Gastrocnemius medialis (tissue), 4 donors: ENCODE measurements around the gene XPC.

Experiments
- POLR2A ChIP-seq, 2 donors: fragments of 450-650 bp; IDR thresholded peaks; one replicate each; pipeline ENCODE4 v1.6.1; 2017; ENCODE audit warnings: antibody characterized with exemption in 2 of 2, mild to moderate bottlenecking in 2 of 2, moderate library complexity in 2 of 2
- TF ChIP-seq, protein P1 (sequence below), 5 experiments: fragments of 450-650 bp in 3 of 5; fragments of 200-600 bp in 2 of 5; sonication (generic) in 2 of 5; IDR thresholded peaks in 4 of 5; conservative IDR thresholded peaks in 1 of 5; 1 replicate in 4 of 5; 2 replicates in 1 of 5; pipeline ENCODE4 v1.5.1; 2016 to 2019; ENCODE audit warnings: antibody characterized with exemption in 5 of 5, mild to moderate bottlenecking in 3 of 5, moderate library complexity in 3 of 5

DNA sequence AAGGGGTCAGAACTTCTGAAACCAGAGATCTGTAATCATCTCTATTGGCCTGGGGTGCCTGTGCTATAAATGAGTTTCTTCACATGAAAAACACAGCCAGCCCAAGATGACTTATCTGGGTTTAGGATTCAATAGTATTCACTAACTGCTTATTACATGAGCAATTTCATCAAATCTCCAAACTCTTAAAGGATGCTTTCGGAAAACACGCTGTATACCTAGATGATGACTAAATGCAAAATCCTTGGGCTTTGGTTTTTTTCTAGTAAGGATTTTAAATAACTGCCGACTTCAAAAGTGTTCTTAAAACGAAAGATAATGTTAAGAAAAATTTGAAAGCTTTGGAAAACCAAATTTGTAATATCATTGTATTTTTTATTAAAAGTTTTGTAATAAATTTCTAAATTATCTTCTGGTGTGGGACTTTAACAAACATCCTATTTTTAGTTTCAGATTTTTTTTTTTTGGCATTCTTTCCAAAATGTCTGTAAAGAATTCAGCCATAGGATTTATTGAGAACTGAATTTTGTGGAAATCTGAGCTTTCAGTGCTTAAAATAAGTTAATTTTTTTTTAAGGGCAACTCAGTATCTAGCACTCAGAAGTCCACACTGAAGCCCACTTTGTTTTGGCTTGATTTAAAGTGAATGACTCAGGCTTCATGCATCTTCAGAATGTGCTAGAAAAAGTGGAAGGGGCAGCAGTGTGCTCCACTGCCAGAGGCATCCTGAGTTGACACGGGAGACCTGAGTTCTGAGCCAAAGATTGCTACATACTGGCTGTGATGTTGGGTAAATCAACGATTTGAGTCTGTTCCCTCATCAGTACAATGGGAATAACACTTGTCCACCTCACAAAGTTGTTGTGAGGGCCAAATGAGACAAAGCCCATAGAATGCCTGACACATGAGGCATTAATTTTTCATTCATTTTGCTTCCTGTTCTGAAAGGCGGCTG is 34.9 kb downstream of the XPC start:
- TF ChIP-seq, protein P1, sequence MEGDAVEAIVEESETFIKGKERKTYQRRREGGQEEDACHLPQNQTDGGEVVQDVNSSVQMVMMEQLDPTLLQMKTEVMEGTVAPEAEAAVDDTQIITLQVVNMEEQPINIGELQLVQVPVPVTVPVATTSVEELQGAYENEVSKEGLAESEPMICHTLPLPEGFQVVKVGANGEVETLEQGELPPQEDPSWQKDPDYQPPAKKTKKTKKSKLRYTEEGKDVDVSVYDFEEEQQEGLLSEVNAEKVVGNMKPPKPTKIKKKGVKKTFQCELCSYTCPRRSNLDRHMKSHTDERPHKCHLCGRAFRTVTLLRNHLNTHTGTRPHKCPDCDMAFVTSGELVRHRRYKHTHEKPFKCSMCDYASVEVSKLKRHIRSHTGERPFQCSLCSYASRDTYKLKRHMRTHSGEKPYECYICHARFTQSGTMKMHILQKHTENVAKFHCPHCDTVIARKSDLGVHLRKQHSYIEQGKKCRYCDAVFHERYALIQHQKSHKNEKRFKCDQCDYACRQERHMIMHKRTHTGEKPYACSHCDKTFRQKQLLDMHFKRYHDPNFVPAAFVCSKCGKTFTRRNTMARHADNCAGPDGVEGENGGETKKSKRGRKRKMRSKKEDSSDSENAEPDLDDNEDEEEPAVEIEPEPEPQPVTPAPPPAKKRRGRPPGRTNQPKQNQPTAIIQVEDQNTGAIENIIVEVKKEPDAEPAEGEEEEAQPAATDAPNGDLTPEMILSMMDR (IDR thresholded peaks at IDR 0.05 in 4 of 5, conservative IDR thresholded peaks at IDR 0.05 in 1 of 5): no peak
- no peak for TF ChIP-seq POLR2A (IDR thresholded peaks at IDR 0.05)
